SHP77 treated with DMSO at 0.1 percent for 48 hours (cell line): ENCODE results near the gene PDE4D.
"Not testable (repeated sequence)": the region's sequence is repeated elsewhere in the genome, so short reads cannot be mapped to it uniquely, and the experiment has no call there.

Experiments used
- DNase-seq: peaks from one replicate; lab custom pipeline; 2025; lab: John Stamatoyannopoulos, UW

Gene PDE4D

GRCh38 chr5:59003641-59004040 lies 889.9 kb downstream of the PDE4D start:
- DNase-seq: no peak

- no peak for DNase-seq
Measured at GRCh38 chr5:59003124-59003523, 890.4 kb downstream of the PDE4D start.

- no peak for DNase-seq
Measured at GRCh38 chr5:59002162-59002825, 891.2 kb downstream of the PDE4D start.

GRCh38 chr5:59001716-59002115 lies 891.8 kb downstream of the PDE4D start:
- no peak for DNase-seq

GRCh38 chr5:59001154-59001553 lies 892.4 kb downstream of the PDE4D start:
- no peak for DNase-seq

GRCh38 chr5:59000211-59000610 lies 893.3 kb downstream of the PDE4D start:
- DNase-seq: no peak

GRCh38 chr5:58999804-59000203 lies 893.7 kb downstream of the PDE4D start:
- DNase-seq: no peak

- no peak for DNase-seq
Measured at GRCh38 chr5:58998544-58998943, 895.0 kb downstream of the PDE4D start.

GRCh38 chr5:58995779-58996178 lies 897.7 kb downstream of the PDE4D start:
- not testable (repeated sequence) for DNase-seq

GRCh38 chr5:58993461-58993860 lies 900.1 kb downstream of the PDE4D start:
- DNase-seq: no peak

- no peak for DNase-seq
Measured at GRCh38 chr5:58988938-58989337, 904.6 kb downstream of the PDE4D start.

- no peak for DNase-seq
Measured at GRCh38 chr5:58987193-58987592, 906.3 kb downstream of the PDE4D start.

GRCh38 chr5:58986281-58986680 lies 907.2 kb downstream of the PDE4D start:
- DNase-seq: no peak

- no peak for DNase-seq
Measured at GRCh38 chr5:58985759-58986158, 907.8 kb downstream of the PDE4D start.

- no peak for DNase-seq
Measured at GRCh38 chr5:58985311-58985710, 908.2 kb downstream of the PDE4D start.

- DNase-seq: no peak
Measured at GRCh38 chr5:58983526-58984452, 909.7 kb downstream of the PDE4D start.

- DNase-seq: no peak
Measured at GRCh38 chr5:58980890-58981289, 912.6 kb downstream of the PDE4D start.

- no peak for DNase-seq
Measured at GRCh38 chr5:58979090-58979489, 914.4 kb downstream of the PDE4D start.

GRCh38 chr5:58974601-58975000 lies 918.9 kb downstream of the PDE4D start:
- DNase-seq: no peak

- no peak for DNase-seq
Measured at GRCh38 chr5:58974083-58974482, 919.4 kb downstream of the PDE4D start.

- no peak for DNase-seq
Measured at GRCh38 chr5:58972301-58972700, 921.2 kb downstream of the PDE4D start.

- no peak for DNase-seq
Measured at GRCh38 chr5:58970766-58971165, 922.8 kb downstream of the PDE4D start.

- DNase-seq: no peak
Measured at GRCh38 chr5:58969795-58970194, 923.7 kb downstream of the PDE4D start.
